ENCODE results near the gene KRTCAP2. TPM values are rescaled to one million over a fixed set of nuclear protein-coding genes. Genes with fewer than 3 reads are reported as not detected.

Gene KRTCAP2
- total RNA-seq, 1 donor from 2014 or later = 117 TPM

DNA sequence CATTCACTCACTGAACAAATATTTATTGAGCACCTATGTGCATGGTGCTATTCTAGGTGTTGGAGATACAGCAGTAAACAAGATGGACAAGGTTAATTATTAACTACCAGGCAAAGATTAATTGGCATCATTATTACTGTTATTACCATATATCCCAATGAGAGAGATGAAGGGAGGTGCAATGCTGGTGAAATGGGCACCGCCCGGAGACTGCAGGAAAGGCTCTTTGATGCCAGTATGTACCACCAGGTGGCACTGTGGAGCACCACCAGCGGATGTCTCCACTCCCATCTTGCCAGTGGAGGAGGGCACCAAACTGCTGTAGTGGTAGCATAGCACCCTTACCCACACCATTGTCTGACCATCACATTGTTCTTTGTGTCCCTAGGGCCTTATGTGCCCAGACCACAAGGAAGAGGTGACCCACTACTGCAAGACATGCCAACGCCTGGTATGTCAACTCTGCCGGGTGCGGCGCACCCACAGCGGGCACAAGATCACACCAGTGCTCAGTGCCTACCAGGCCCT, 3.5 kb upstream of the KRTCAP2 start:
- Histone ChIP-seq H3K27me3 (no peaks in the 10 kb centered on the region), H3K9me3 (no peaks in the 10 kb centered on the region), H3K4me1 (peaks cover 34% of the 10 kb centered on the region), H3K27ac (no peak overlapping the region), H3K36me3 (no peaks in the 10 kb centered on the region), H3K4me3 (no peak overlapping the region)
- TF ChIP-seq, protein P1, sequence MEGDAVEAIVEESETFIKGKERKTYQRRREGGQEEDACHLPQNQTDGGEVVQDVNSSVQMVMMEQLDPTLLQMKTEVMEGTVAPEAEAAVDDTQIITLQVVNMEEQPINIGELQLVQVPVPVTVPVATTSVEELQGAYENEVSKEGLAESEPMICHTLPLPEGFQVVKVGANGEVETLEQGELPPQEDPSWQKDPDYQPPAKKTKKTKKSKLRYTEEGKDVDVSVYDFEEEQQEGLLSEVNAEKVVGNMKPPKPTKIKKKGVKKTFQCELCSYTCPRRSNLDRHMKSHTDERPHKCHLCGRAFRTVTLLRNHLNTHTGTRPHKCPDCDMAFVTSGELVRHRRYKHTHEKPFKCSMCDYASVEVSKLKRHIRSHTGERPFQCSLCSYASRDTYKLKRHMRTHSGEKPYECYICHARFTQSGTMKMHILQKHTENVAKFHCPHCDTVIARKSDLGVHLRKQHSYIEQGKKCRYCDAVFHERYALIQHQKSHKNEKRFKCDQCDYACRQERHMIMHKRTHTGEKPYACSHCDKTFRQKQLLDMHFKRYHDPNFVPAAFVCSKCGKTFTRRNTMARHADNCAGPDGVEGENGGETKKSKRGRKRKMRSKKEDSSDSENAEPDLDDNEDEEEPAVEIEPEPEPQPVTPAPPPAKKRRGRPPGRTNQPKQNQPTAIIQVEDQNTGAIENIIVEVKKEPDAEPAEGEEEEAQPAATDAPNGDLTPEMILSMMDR (IDR thresholded peaks at IDR 0.05) = peak; percentile 83 to 91 (median 87)
- TF ChIP-seq POLR2AphosphoS5 (IDR thresholded peaks at IDR 0.05; ENCODE audit: insufficient read depth in 1 of 2, low read depth in 1 of 2) (peak; percentile 16 to 51), POLR2A (IDR thresholded peaks at IDR 0.05) (no peak)
- DNase-seq (ENCODE audit: extremely low spot score in 2 of 2) = peak; percentile 81 to 88
- intact Hi-C loops (cut with DNase I) = loop anchor here (5.0 kb wide), 1 partner anchor 51 kb away; no protein-coding TSS in a partner anchor

DNA sequence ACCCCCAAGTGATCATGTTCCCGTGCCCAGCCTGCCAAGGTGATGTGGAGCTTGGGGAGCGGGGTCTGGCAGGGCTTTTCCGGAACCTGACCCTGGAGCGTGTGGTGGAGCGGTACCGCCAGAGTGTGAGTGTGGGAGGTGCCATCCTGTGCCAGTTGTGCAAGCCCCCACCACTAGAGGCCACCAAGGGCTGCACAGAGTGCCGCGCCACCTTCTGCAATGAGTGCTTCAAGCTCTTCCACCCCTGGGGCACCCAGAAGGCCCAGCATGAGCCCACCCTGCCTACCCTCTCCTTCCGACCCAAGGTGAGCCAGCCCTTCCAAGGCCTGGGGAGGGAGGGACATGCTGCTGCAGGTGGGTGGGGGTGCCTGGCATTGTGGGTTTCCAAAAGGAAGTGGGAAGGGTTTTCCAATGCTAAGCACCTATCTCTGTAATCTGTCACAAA, 2.8 kb upstream of the KRTCAP2 start:
- intact Hi-C loops (cut with DNase I) = loop anchor here (5.0 kb wide), 1 partner anchor 51 kb away; no protein-coding TSS in a partner anchor
- no peak overlapping the region for H3K27ac ChIP-seq

DNA sequence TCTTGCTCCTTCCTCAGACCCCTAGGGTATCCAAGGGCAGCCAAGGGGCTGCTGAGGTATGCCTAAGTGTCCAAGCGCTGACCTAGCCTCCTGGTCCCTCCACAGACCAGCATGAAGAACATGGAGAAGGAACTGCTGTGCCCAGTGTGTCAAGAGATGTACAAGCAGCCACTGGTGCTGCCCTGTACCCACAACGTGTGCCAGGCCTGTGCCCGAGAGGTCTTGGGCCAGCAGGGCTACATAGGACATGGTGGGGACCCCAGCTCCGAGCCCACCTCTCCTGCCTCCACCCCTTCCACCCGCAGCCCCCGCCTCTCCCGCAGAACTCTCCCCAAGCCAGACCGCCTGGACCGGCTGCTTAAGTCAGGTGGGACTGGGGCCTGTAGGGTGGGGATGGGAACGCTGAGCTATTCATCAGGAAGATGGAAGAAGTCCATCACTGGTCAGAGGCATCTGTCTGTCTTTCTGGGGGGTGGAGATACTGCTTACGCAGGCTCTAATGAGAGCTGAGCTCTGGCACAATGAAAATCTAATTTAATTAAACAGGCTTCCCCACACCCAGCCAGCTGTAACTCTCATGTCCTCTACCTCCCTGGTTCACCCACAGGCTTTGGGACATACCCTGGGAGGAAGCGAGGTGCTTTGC, 2.3 kb upstream of the KRTCAP2 start:
- no peak overlapping the region for H3K4me3 ChIP-seq
- no peak for TF ChIP-seq POLR2AphosphoS5 (IDR thresholded peaks at IDR 0.05; ENCODE audit: insufficient read depth in 1 of 2, low read depth in 1 of 2)
- TF ChIP-seq POLR2A (IDR thresholded peaks at IDR 0.05) = no peak
- TF ChIP-seq, protein P1 (IDR thresholded peaks at IDR 0.05) = no peak
- H3K9me3 ChIP-seq = no peaks in the 10 kb centered on the region
- H3K27ac ChIP-seq = no peak overlapping the region
- H3K27me3 ChIP-seq = no peaks in the 10 kb centered on the region
- intact Hi-C loops (cut with DNase I) = loop anchor here (5.0 kb wide), 1 partner anchor 52 kb away; no protein-coding TSS in a partner anchor
- DNase-seq (ENCODE audit: extremely low spot score in 2 of 2) = peak; percentile 40 to 85
- peaks cover 38% of the 10 kb centered on the region for H3K4me1 ChIP-seq
- H3K36me3 ChIP-seq = no peaks in the 10 kb centered on the region

More for the DNA sequence above, 2.8 kb upstream of the KRTCAP2 start:
- Histone ChIP-seq H3K27me3 (no peaks in the 10 kb centered on the region), H3K4me3 (no peak overlapping the region), H3K4me1 (peaks cover 38% of the 10 kb centered on the region), H3K36me3 (no peaks in the 10 kb centered on the region), H3K9me3 (no peaks in the 10 kb centered on the region)
- TF ChIP-seq, protein P1 (IDR thresholded peaks at IDR 0.05) = no peak
- no peak for TF ChIP-seq POLR2A (IDR thresholded peaks at IDR 0.05)
- no peak for TF ChIP-seq POLR2AphosphoS5 (IDR thresholded peaks at IDR 0.05; ENCODE audit: insufficient read depth in 1 of 2, low read depth in 1 of 2)
- peak; percentile 43 to 84 for DNase-seq (ENCODE audit: extremely low spot score in 2 of 2)

DNA sequence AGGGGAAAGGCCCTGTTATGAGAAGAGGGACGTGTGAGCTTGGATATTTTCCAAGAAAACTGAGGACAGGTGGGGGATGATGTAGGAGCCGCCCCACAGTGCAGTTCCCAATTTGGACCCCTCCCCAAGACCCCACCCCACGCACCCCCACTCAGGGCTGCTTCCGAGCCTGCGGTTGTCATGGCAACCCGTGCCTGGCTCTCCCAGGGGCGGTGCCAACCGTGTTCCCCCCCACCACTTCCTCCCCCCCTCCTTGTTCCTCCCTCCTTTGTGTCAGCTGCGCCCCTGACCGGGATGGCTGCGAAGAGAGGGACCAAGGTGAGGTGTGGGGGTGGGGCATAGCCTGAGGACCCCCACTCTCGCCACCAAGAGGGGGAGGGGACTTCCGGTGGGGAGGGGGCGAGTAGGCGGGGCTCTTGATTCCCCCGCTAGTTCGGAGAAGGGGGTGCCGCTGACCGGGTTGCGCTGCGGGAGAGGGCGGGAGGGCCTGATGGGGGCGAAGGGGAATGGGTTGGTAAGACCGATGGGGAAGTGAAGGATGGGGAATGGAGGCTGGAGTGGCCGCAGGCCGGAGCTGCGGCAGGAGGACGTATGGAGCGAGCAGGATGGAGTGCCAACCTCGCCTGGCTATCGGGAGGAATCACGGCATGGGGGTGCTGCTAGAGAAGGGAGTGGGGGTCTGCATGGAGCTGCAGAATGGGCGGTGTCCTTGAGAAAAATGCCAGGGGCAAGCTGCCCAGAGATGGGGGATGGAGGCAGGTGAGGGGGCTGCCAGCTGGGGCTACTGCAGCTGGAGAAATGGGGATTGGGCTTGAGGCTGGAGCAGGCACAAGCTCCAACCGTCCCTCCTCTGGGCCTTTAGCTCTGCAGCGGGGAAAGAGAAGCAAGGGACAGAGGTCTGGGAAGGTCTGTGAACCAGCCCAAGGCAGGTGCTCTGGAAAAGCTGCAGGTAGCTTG, 1.5 kb upstream of the KRTCAP2 start:
- Histone ChIP-seq H3K27me3 (no peaks in the 10 kb centered on the region), H3K4me3 (peak overlapping the region; percentile 88 to 90), H3K9me3 (no peaks in the 10 kb centered on the region), H3K27ac (peak overlapping the region; percentile 3), H3K4me1 (peaks cover 38% of the 10 kb centered on the region), H3K36me3 (peaks cover 0 to 3% of the 10 kb centered on the region in 2 donors)
- TF ChIP-seq, protein P1 (IDR thresholded peaks at IDR 0.05) = no peak
- no peak for TF ChIP-seq POLR2AphosphoS5 (IDR thresholded peaks at IDR 0.05; ENCODE audit: insufficient read depth in 1 of 2, low read depth in 1 of 2)
- TF ChIP-seq POLR2A (IDR thresholded peaks at IDR 0.05) = no peak
- peak; percentile 84 to 91 for DNase-seq (ENCODE audit: extremely low spot score in 2 of 2)
- intact Hi-C loops (cut with DNase I) = loop anchor here (5.0 kb wide), 1 partner anchor 53 kb away; no protein-coding TSS in a partner anchor
